ENCODE results near the gene TNFSF13B.

- TF ChIP-seq CTCF (IDR thresholded peaks at IDR 0.05) (no peak), POLR2A (IDR thresholded peaks at IDR 0.05) (no peak)
Observed at GRCh38 chr13:108289819-108290218, 20.3 kb downstream of the TNFSF13B start.
